Gastrocnemius medialis (tissue), 4 donors: ENCODE measurements around the gene CASK.

ENCODE experiments used
- POLR2A ChIP-seq, 2 donors: fragments of 450-650 bp; IDR thresholded peaks; one replicate each; pipeline ENCODE4 v1.6.1; 2017; ENCODE audit warnings: antibody characterized with exemption in 2 of 2, mild to moderate bottlenecking in 2 of 2, moderate library complexity in 2 of 2
- TF ChIP-seq, protein P1 (sequence below), 5 experiments: fragments of 450-650 bp in 3 of 5; fragments of 200-600 bp in 2 of 5; sonication (generic) in 2 of 5; IDR thresholded peaks in 4 of 5; conservative IDR thresholded peaks in 1 of 5; 1 replicate in 4 of 5; 2 replicates in 1 of 5; pipeline ENCODE4 v1.5.1; 2016 to 2019; ENCODE audit warnings: antibody characterized with exemption in 5 of 5, mild to moderate bottlenecking in 3 of 5, moderate library complexity in 3 of 5

DNA sequence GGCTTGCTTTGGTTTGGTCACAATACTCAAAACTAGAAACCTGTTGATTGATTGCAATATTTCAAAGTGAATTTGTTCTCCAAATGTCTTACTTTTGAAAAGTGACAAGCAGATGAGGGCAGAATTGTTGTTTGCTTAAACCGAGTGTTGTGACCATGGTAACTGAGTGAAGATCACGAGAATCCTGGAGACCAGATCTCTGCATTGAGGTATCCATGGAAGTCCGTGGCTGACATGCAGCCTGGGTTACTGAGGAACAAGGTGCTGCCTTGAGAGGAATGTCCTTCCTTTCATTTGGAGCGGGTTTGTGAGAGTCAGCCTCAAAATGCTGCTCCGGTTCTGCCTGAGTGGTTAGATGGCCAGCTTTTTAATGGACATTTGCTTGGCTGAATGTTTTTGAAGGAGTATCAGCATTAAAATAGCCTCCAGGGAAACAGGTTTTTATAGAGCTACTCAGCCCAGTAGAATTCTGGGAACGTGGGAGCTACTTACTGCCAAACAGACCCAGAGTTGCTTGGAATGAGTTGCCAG, 444.9 kb downstream of the CASK start:
- TF ChIP-seq, protein P1, sequence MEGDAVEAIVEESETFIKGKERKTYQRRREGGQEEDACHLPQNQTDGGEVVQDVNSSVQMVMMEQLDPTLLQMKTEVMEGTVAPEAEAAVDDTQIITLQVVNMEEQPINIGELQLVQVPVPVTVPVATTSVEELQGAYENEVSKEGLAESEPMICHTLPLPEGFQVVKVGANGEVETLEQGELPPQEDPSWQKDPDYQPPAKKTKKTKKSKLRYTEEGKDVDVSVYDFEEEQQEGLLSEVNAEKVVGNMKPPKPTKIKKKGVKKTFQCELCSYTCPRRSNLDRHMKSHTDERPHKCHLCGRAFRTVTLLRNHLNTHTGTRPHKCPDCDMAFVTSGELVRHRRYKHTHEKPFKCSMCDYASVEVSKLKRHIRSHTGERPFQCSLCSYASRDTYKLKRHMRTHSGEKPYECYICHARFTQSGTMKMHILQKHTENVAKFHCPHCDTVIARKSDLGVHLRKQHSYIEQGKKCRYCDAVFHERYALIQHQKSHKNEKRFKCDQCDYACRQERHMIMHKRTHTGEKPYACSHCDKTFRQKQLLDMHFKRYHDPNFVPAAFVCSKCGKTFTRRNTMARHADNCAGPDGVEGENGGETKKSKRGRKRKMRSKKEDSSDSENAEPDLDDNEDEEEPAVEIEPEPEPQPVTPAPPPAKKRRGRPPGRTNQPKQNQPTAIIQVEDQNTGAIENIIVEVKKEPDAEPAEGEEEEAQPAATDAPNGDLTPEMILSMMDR (IDR thresholded peaks at IDR 0.05 in 4 of 5, conservative IDR thresholded peaks at IDR 0.05 in 1 of 5) = no peak
- no peak for TF ChIP-seq POLR2A (IDR thresholded peaks at IDR 0.05)
